ENCODE results near the gene CNN2.

DNA sequence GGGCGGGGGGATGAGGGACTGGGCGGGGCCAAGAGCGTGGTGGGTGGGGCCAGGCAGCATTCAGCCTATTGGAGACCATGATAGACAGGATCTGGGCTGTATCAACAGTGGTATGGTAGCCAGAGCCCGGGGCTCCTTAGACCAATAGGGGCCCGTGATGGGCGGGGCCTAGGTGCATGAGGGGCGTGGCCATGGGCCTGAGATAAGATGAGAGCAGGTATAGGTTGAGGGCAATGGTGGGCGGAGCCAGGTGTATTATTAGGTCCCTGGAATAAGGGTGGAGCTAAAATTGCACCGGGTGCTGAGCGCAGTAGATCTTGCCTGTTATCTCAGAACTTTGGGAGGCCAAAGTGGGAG lies 18.8 kb downstream of the CNN2 start:
- TF ChIP-seq, protein P1, sequence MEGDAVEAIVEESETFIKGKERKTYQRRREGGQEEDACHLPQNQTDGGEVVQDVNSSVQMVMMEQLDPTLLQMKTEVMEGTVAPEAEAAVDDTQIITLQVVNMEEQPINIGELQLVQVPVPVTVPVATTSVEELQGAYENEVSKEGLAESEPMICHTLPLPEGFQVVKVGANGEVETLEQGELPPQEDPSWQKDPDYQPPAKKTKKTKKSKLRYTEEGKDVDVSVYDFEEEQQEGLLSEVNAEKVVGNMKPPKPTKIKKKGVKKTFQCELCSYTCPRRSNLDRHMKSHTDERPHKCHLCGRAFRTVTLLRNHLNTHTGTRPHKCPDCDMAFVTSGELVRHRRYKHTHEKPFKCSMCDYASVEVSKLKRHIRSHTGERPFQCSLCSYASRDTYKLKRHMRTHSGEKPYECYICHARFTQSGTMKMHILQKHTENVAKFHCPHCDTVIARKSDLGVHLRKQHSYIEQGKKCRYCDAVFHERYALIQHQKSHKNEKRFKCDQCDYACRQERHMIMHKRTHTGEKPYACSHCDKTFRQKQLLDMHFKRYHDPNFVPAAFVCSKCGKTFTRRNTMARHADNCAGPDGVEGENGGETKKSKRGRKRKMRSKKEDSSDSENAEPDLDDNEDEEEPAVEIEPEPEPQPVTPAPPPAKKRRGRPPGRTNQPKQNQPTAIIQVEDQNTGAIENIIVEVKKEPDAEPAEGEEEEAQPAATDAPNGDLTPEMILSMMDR (IDR thresholded peaks at IDR 0.05) = no peak
- no peak for TF ChIP-seq POLR2A (IDR thresholded peaks at IDR 0.05)

All from body of pancreas (tissue), 4 donors.